HepG2 (cell line): Measurements from ENCODE around the gene ONECUT3.

Experiments used
- HDAC2 ChIP-seq: sonication (generic); formaldehyde crosslinking; IDR thresholded peaks from 2 replicates; pipeline ENCODE4 v1.4.0; 2020; ENCODE audit warnings: missing genetic modification reagents
- KDM5B ChIP-seq: sonication (generic); formaldehyde crosslinking; IDR thresholded peaks from 2 replicates; pipeline ENCODE4 v1.4.0; 2020; ENCODE audit warnings: missing genetic modification reagents, mild to moderate bottlenecking, borderline replicate concordance
- POLR2A ChIP-seq, 2 experiments: IDR thresholded peaks; 2 replicates each; pipeline ENCODE4 v1.6.1; 2011; ENCODE audit warnings: low read depth in 2 of 2, low read length in 2 of 2, mild to moderate bottlenecking in 1 of 2, moderate library complexity in 1 of 2; ENCODE audit not compliant: insufficient read depth in 1 of 2
- POLR2AphosphoS5 ChIP-seq: IDR thresholded peaks from 2 replicates; pipeline ENCODE4 v1.6.1; 2012; ENCODE audit warnings: low read depth, low read length
- REST ChIP-seq, 2 experiments: IDR thresholded peaks; 2 replicates each; pipeline ENCODE4 v1.6.1; 2011 to 2012; ENCODE audit warnings: low read length in 2 of 2, borderline replicate concordance in 1 of 2, low read depth in 1 of 2, mild to moderate bottlenecking in 1 of 2, moderate library complexity in 1 of 2
- SIX4 ChIP-seq: sonication (generic); formaldehyde crosslinking; IDR thresholded peaks from 2 replicates; pipeline ENCODE4 v1.4.0; 2020; ENCODE audit warnings: missing genetic modification reagents
- SMARCC2 ChIP-seq: fragments of 450-650 bp; IDR thresholded peaks from 2 replicates; pipeline ENCODE4 v1.6.1; 2017; ENCODE audit warnings: antibody characterized with exemption, mild to moderate bottlenecking
- SOX6 ChIP-seq, 2 experiments: fragments of 450-650 bp in 1 of 2; sonication (generic) in 1 of 2; formaldehyde crosslinking in 1 of 2; IDR thresholded peaks; 2 replicates each; pipeline versions ENCODE4 v1.4.0 to v1.6.1; 2017 to 2020; ENCODE audit warnings: antibody characterized with exemption in 1 of 2, mild to moderate bottlenecking in 1 of 2, missing genetic modification reagents in 1 of 2
- TCF12 ChIP-seq, 2 experiments: fragments of 450-650 bp in 1 of 2; sonication (generic) in 1 of 2; formaldehyde crosslinking in 1 of 2; IDR thresholded peaks; 2 replicates each; pipeline versions ENCODE4 v1.6.1 to v1.8.0; 2017 to 2022; ENCODE audit warnings: antibody characterized with exemption in 1 of 2, mild to moderate bottlenecking in 1 of 2, missing genetic modification reagents in 1 of 2, moderate library complexity in 1 of 2
- UBTF ChIP-seq: sonication (generic); formaldehyde crosslinking; IDR thresholded peaks from 2 replicates; pipeline ENCODE4 v1.4.0; 2020; ENCODE audit warnings: mild to moderate bottlenecking, missing genetic modification reagents
- ZNF180 ChIP-seq: sonication (generic); formaldehyde crosslinking; IDR thresholded peaks from 2 replicates; pipeline ENCODE4 v1.4.0; 2020; ENCODE audit warnings: low read depth, missing genetic modification reagents, borderline replicate concordance
- ZNF281 ChIP-seq: sonication (generic); formaldehyde crosslinking; IDR thresholded peaks from 2 replicates; pipeline ENCODE4 v1.4.0; 2020; ENCODE audit warnings: missing genetic modification reagents, borderline replicate concordance
- ZNF33B ChIP-seq: sonication (generic); formaldehyde crosslinking; IDR thresholded peaks from 2 replicates; pipeline ENCODE4 v1.5.1; 2020; ENCODE audit warnings: mild to moderate bottlenecking, missing genetic modification reagents
- TF ChIP-seq, protein P1 (sequence below): sonication (generic); formaldehyde crosslinking; IDR thresholded peaks from 2 replicates; pipeline ENCODE4 v1.5.0; 2020; ENCODE audit warnings: mild to moderate bottlenecking, missing genetic modification reagents, moderate library complexity

GRCh38 chr19:1829958-1830357 is 76.7 kb downstream of the ONECUT3 start:
- no peak for TF ChIP-seq REST (IDR thresholded peaks at IDR 0.05; ENCODE audit: borderline replicate concordance in 1 of 2, low read depth in 1 of 2, low read length in 2 of 2)
- no peak for TF ChIP-seq POLR2AphosphoS5
- no peak for TF ChIP-seq POLR2A (IDR thresholded peaks at IDR 0.05; ENCODE audit: insufficient read depth in 1 of 2, low read depth in 2 of 2, low read length in 2 of 2)
- no peak for TF ChIP-seq KDM5B
- no peak for TF ChIP-seq SMARCC2
- TF ChIP-seq TCF12 (IDR thresholded peaks at IDR 0.05) = no peak
- no peak for TF ChIP-seq TCF12 (CRISPR knock-in tag; IDR thresholded peaks at IDR 0.05)
- TF ChIP-seq ZNF33B (CRISPR knock-in tag) = no peak
- no peak for TF ChIP-seq UBTF (CRISPR knock-in tag)
- TF ChIP-seq SIX4 = no peak
- TF ChIP-seq ZNF281 = no peak
- TF ChIP-seq SOX6 (IDR thresholded peaks at IDR 0.05) = no peak
- no peak for TF ChIP-seq SOX6 (CRISPR knock-in tag; IDR thresholded peaks at IDR 0.05)
- TF ChIP-seq, protein P1, sequence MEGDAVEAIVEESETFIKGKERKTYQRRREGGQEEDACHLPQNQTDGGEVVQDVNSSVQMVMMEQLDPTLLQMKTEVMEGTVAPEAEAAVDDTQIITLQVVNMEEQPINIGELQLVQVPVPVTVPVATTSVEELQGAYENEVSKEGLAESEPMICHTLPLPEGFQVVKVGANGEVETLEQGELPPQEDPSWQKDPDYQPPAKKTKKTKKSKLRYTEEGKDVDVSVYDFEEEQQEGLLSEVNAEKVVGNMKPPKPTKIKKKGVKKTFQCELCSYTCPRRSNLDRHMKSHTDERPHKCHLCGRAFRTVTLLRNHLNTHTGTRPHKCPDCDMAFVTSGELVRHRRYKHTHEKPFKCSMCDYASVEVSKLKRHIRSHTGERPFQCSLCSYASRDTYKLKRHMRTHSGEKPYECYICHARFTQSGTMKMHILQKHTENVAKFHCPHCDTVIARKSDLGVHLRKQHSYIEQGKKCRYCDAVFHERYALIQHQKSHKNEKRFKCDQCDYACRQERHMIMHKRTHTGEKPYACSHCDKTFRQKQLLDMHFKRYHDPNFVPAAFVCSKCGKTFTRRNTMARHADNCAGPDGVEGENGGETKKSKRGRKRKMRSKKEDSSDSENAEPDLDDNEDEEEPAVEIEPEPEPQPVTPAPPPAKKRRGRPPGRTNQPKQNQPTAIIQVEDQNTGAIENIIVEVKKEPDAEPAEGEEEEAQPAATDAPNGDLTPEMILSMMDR = no peak
- TF ChIP-seq ZNF180 (CRISPR knock-in tag) = no peak
- TF ChIP-seq HDAC2 = no peak
